ENCODE measurements around the gene STK32B. TPM values are rescaled to one million over a fixed set of nuclear protein-coding genes. Genes with fewer than 3 reads are reported as not detected.

STK32B gene
- total and polyA plus RNA-seq, 7 experiments from 2014 or later = 1.7 TPM; not detected in 6

DNA sequence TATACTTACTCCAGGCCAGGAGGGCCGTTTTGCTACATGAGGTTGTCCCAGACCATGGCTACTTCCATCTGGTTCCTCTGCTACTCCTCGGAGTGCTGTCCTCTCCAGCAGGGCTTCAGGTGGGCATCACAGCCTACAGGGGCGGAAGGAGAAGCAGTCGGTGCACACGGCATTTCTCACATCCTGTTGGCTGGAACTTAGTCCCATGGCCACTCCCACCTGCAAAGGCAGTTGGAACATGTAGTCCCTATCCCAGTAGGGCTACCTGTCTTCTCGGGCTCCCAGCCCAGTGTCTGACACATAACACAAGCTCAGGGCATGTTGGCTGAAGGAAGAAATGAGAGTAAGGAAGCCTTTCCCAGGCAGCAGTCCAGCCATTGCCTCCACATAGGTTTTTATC, 7.7 kb upstream of the STK32B start:
- Mint-ChIP-seq H3K9me3 (peaks cover 0 to 9% (median 0%) of the 10 kb centered on the region in 11 donors), H3K4me3 (no peak overlapping the region), H3K4me1 (peaks cover 0 to 12% (median 0%) of the 10 kb centered on the region in 7 donors), H3K27ac (no peak overlapping the region), H3K36me3 (peaks cover 0 to 10% (median 0%) of the 10 kb centered on the region in 5 donors), H3K27me3 (peaks cover 6 to 57% (median 42%) of the 10 kb centered on the region in 5 donors)
- Histone ChIP-seq H3K36me3 (ENCODE audit: control insufficient read depth in 2 of 3, insufficient read depth in 3 of 3, low read length in 3 of 3) (no peaks in the 10 kb centered on the region), H3K4me1 (ENCODE audit: control insufficient read depth in 2 of 2, insufficient read depth in 2 of 2, low read length in 2 of 2) (no peaks in the 10 kb centered on the region), H3K27me3 (ENCODE audit: control insufficient read depth in 2 of 2, insufficient read depth in 2 of 2, low read length in 2 of 2) (no peaks in the 10 kb centered on the region), H3K9me3 (ENCODE audit: control insufficient read depth in 2 of 3, low read length in 3 of 3) (no peaks in the 10 kb centered on the region), H3K4me3 (ENCODE audit: low read length) (no peak overlapping the region), H3K27ac (ENCODE audit: low read depth, low read length) (no peak overlapping the region)
- intact Hi-C loops (cut with micrococcal nuclease) = no loop called here
- no peak for ATAC-seq
- ChIA-PET POLR2A (no interaction called here), CTCF (no interaction called here)
- DNase-seq = no peak

DNA sequence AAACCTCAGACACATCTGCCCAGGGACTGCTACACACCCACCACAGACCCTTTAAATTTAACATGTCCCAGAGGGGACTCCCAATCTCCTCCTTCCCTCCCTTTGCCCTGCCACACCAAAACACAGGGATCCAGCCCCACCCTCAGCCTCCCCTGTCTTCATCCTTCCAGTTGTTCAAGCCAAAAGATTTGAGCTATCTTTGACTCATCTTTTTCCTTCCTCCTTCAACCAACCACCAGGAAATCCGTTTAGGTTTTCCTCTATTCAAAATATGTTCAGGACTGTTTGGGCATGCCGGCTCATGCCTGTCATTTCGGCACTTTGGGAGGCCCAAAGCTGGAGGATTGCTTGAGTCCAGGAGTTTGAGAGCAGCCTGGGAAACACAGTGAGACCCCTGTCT, 6.9 kb upstream of the STK32B start:
- no peaks in the 10 kb centered on the region for H3K36me3 ChIP-seq (ENCODE audit: control insufficient read depth in 2 of 3, insufficient read depth in 3 of 3, low read length in 3 of 3)
- ATAC-seq (no peak), DNase-seq (no peak)
- Mint-ChIP-seq H3K27me3 (peaks cover 9 to 61% (median 45%) of the 10 kb centered on the region in 5 donors), H3K27ac (no peak overlapping the region), H3K4me3 (no peak overlapping the region), H3K36me3 (peaks cover 0 to 10% (median 0%) of the 10 kb centered on the region in 5 donors), H3K9me3 (peaks cover 0 to 9% (median 0%) of the 10 kb centered on the region in 11 donors), H3K4me1 (peaks cover 0 to 12% (median 0%) of the 10 kb centered on the region in 7 donors)
- H3K27me3 ChIP-seq (ENCODE audit: control insufficient read depth in 2 of 2, insufficient read depth in 2 of 2, low read length in 2 of 2) = no peaks in the 10 kb centered on the region
- no peak overlapping the region for H3K27ac ChIP-seq (ENCODE audit: low read depth, low read length)
- ChIA-PET CTCF (interaction anchor here (0.5 kb wide), 1 partner anchor 769 kb away, joined by 3 read pairs; no protein-coding TSS in a partner anchor), POLR2A (no interaction called here)
- H3K9me3 ChIP-seq (ENCODE audit: control insufficient read depth in 2 of 3, low read length in 3 of 3) = no peaks in the 10 kb centered on the region
- no peak overlapping the region for H3K4me3 ChIP-seq (ENCODE audit: low read length)
- no peaks in the 10 kb centered on the region for H3K4me1 ChIP-seq (ENCODE audit: control insufficient read depth in 2 of 2, insufficient read depth in 2 of 2, low read length in 2 of 2)
- intact Hi-C loops (cut with micrococcal nuclease) = no loop called here

DNA sequence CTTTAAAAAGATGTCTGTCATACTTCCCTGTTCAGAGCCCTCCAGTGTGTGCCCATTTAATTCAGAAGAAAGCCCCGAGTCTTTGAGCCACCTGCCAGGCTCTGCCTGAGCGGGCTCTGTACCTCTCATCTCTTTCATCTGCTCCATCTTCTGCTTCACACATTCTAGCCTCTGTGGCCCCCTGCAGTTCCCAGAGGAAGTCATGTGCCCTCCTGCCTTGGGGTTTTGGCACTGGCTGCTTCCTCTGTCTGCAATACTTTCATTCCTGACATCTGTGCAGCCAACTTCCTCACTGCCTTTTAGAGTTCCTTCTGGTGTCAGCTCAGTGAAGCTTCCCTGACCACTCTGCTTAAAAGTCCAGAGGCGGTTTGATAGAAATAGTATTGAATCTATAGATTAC, 6.2 kb upstream of the STK32B start:
- Mint-ChIP-seq H3K27ac (peak overlapping the region in 1 of 9 donors; percentile 41), H3K4me1 (peaks cover 0 to 12% (median under 1%) of the 10 kb centered on the region in 7 donors), H3K27me3 (peaks cover 14 to 63% (median 44%) of the 10 kb centered on the region in 5 donors), H3K4me3 (no peak overlapping the region), H3K9me3 (peaks cover 0 to 9% (median 0%) of the 10 kb centered on the region in 11 donors), H3K36me3 (peaks cover 0 to 10% (median 0%) of the 10 kb centered on the region in 5 donors)
- ATAC-seq (peak; percentile 51), DNase-seq (no peak)
- Histone ChIP-seq H3K27ac (ENCODE audit: low read depth, low read length) (no peak overlapping the region), H3K4me3 (ENCODE audit: low read length) (no peak overlapping the region), H3K4me1 (ENCODE audit: control insufficient read depth in 2 of 2, insufficient read depth in 2 of 2, low read length in 2 of 2) (no peaks in the 10 kb centered on the region), H3K36me3 (ENCODE audit: control insufficient read depth in 2 of 3, insufficient read depth in 3 of 3, low read length in 3 of 3) (no peaks in the 10 kb centered on the region), H3K9me3 (ENCODE audit: control insufficient read depth in 2 of 3, low read length in 3 of 3) (no peaks in the 10 kb centered on the region), H3K27me3 (ENCODE audit: control insufficient read depth in 2 of 2, insufficient read depth in 2 of 2, low read length in 2 of 2) (no peaks in the 10 kb centered on the region)
- ChIA-PET CTCF (no interaction called here), POLR2A (no interaction called here)
- intact Hi-C loops (cut with micrococcal nuclease) = no loop called here

DNA sequence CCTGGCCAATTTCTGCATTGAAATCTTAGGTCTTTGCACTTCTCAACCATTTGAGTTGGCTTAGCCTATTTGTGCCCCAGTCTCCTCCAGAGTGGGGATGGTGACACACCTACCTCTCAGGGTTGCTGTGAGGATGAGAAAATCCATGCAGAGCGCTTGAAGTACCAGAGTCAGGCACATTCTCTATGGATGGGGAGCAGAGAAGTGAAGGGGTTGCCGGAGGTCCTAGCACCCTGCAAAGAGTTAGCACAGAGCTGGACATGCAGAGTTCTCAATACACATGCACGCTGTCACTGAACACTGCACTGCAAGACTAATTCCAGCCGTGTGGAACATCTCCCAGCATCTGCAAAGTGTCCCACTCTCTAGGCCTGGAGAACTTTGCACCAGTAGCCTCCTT, 2.6 kb upstream of the STK32B start:
- POLR2A ChIA-PET = no interaction called here
- intact Hi-C loops (cut with micrococcal nuclease) = no loop called here
- CTCF ChIA-PET = no interaction called here
- H3K27me3 Mint-ChIP-seq = peaks cover 45 to 74% (median 71%) of the 10 kb centered on the region in 5 donors
- Histone ChIP-seq H3K9me3 (ENCODE audit: control insufficient read depth in 2 of 3, low read length in 3 of 3) (no peaks in the 10 kb centered on the region), H3K4me3 (ENCODE audit: low read length) (no peak overlapping the region), H3K4me1 (ENCODE audit: control insufficient read depth in 2 of 2, insufficient read depth in 2 of 2, low read length in 2 of 2) (peaks cover 0 to 5% of the 10 kb centered on the region in 2 donors), H3K27ac (ENCODE audit: low read depth, low read length) (no peak overlapping the region), H3K36me3 (ENCODE audit: control insufficient read depth in 2 of 3, insufficient read depth in 3 of 3, low read length in 3 of 3) (no peaks in the 10 kb centered on the region), H3K27me3 (ENCODE audit: control insufficient read depth in 2 of 2, insufficient read depth in 2 of 2, low read length in 2 of 2) (no peaks in the 10 kb centered on the region)
- no peak overlapping the region for H3K4me3 Mint-ChIP-seq
- DNase-seq (no peak), ATAC-seq (no peak)
- H3K4me1 Mint-ChIP-seq = peaks cover 4 to 21% (median 14%) of the 10 kb centered on the region in 7 donors
- H3K9me3 Mint-ChIP-seq = peaks cover 0 to 9% (median 0%) of the 10 kb centered on the region in 11 donors
- H3K27ac Mint-ChIP-seq = no peak overlapping the region
- peaks cover 0 to 10% (median 0%) of the 10 kb centered on the region in 5 donors for H3K36me3 Mint-ChIP-seq

DNA sequence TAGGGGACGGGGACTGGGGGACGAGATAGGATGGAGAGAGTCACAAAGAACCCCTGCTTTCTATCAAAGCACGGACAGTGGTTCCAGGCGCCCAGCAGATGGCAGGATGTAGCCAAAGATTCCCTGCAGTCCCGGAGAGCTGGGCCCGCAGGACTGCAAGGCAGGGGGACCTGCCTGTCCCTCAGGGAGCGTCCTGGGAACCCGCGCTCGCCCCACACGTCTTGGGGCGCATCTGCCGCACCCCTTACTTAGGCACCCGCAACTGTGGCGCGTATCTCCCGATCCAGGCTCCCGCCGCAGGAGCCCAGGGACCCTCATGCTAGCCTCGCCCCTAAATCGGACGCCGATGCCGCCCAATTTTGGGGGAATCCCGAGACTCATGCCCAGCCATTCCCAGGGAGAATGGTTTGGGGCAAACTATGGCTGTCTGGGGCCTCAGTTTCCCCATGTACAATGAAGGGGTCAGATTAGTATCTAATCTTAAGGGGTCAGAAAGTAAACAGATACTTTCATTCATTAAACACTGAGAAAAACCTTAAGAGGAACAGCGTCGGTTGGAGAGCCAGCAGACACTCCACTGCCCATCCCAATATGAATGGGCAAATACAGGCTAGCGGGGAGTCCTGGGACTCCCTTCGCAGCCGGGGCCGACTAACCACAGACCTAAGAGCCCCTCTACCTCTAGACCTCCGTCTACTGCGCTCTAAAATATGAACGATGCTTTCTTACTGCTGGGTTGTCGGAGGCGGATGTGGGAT, 581 bp upstream of the STK32B start:
- peaks cover 0 to 5% (median 0%) of the 10 kb centered on the region in 11 donors for H3K9me3 Mint-ChIP-seq
- Histone ChIP-seq H3K27ac (ENCODE audit: low read depth, low read length) (no peak overlapping the region), H3K4me3 (ENCODE audit: low read length) (peak overlapping the region; percentile 27), H3K9me3 (ENCODE audit: control insufficient read depth in 2 of 3, low read length in 3 of 3) (no peaks in the 10 kb centered on the region), H3K27me3 (ENCODE audit: control insufficient read depth in 2 of 2, insufficient read depth in 2 of 2, low read length in 2 of 2) (no peaks in the 10 kb centered on the region), H3K36me3 (ENCODE audit: control insufficient read depth in 2 of 3, insufficient read depth in 3 of 3, low read length in 3 of 3) (no peaks in the 10 kb centered on the region), H3K4me1 (ENCODE audit: control insufficient read depth in 2 of 2, insufficient read depth in 2 of 2, low read length in 2 of 2) (peaks cover 0 to 5% of the 10 kb centered on the region in 2 donors)
- H3K27me3 Mint-ChIP-seq = peaks cover 52 to 69% (median 55%) of the 10 kb centered on the region in 5 donors
- intact Hi-C loops (cut with micrococcal nuclease) = loop anchor here in 1 of 2 donors (5.0 kb wide), 1 partner anchor 742 kb away; no protein-coding TSS in a partner anchor
- no peak overlapping the region for H3K27ac Mint-ChIP-seq
- ChIA-PET CTCF (no interaction called here), POLR2A (no interaction called here)
- H3K4me3 Mint-ChIP-seq = peak overlapping the region; percentile 39 to 86 (median 76)
- peaks cover 0 to 2% (median 0%) of the 10 kb centered on the region in 5 donors for H3K36me3 Mint-ChIP-seq
- peak in 4 of 9 donors; percentile 4 to 25 (median 16) for DNase-seq
- ATAC-seq = peak; percentile 59
- peaks cover 0 to 21% (median 14%) of the 10 kb centered on the region in 7 donors for H3K4me1 Mint-ChIP-seq

DNA sequence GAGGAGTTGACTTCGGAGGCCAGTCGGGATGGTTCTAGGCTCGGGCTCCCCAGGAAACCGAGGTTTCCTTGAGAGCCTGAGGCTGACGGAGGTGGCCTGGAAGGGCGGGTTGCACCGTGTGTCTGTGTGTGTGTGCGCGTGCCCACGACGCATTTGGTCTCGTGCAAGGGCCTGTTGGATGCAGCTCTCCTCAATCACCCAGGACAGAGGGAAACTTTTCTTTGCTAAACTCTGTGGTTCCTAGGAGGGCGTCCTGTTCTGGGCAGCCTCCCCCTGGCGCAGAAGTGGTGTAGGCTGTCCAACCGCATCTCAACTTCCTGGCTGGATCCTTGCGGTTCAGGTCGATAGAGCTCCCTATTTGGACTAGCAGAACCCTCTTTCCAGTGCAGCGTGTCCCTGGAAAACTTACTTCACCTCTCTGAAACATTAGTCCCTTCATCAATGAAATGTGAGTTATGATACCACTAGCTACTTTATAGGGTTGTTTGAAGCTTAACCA, 973 bp downstream of the STK32B start:
- no peak overlapping the region for H3K27ac Mint-ChIP-seq
- DNase-seq (no peak), ATAC-seq (no peak)
- peaks cover 0 to 5% of the 10 kb centered on the region in 2 donors for H3K4me1 ChIP-seq (ENCODE audit: control insufficient read depth in 2 of 2, insufficient read depth in 2 of 2, low read length in 2 of 2)
- peaks cover 0 to 21% (median 14%) of the 10 kb centered on the region in 7 donors for H3K4me1 Mint-ChIP-seq
- H3K36me3 Mint-ChIP-seq = no peaks in the 10 kb centered on the region
- H3K4me3 Mint-ChIP-seq = peak overlapping the region; percentile 23 to 86 (median 58)
- no peaks in the 10 kb centered on the region for H3K9me3 ChIP-seq (ENCODE audit: control insufficient read depth in 2 of 3, low read length in 3 of 3)
- no peaks in the 10 kb centered on the region for H3K36me3 ChIP-seq (ENCODE audit: control insufficient read depth in 2 of 3, insufficient read depth in 3 of 3, low read length in 3 of 3)
- H3K9me3 Mint-ChIP-seq = peaks cover 0 to 3% (median 0%) of the 10 kb centered on the region in 11 donors
- ChIA-PET CTCF (no interaction called here), POLR2A (no interaction called here)
- intact Hi-C loops (cut with micrococcal nuclease) = loop anchor here in 1 of 2 donors (5.0 kb wide), 1 partner anchor 740 kb away; no protein-coding TSS in a partner anchor
- H3K27me3 ChIP-seq (ENCODE audit: control insufficient read depth in 2 of 2, insufficient read depth in 2 of 2, low read length in 2 of 2) = no peaks in the 10 kb centered on the region
- H3K4me3 ChIP-seq (ENCODE audit: low read length) = no peak overlapping the region
- peaks cover 40 to 62% (median 54%) of the 10 kb centered on the region in 5 donors for H3K27me3 Mint-ChIP-seq
- H3K27ac ChIP-seq (ENCODE audit: low read depth, low read length) = no peak overlapping the region

All from naive thymus-derived CD4-positive, alpha-beta T cell (primary cell).